Measurements from ENCODE around the gene CAST. TPM values are rescaled to one million over a fixed set of nuclear protein-coding genes. Genes with fewer than 3 reads are reported as not detected.

Gene CAST
- polyA plus RNA-seq, 2 of the 4 experiments (the other 2 are of a cell fraction): 163 to 257 TPM

DNA sequence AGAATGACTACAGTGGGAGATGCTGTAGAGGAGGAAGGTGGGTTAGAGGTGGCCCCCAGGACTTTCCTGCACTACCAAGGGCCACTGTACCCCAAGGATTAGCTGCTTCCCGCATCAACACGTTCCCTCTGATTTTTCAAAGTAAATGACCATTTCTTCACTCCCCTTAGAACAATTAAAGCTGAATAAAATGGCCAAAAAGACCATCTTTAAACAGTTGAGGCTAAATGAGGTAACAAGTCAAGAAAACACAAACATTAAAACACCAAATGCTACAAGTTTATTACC lies 146.3 kb downstream of the CAST start:
- Histone ChIP-seq H3K4me1 (peaks cover 5% of the 10 kb centered on the region), H3K4me3 (peak overlapping the region; percentile 81), H3K9me3 (no peaks in the 10 kb centered on the region), H3K27ac (peak overlapping the region; percentile 99), H3K4me2 (peak overlapping the region; percentile 89)
- no peak for ATAC-seq
- DNase-seq (ENCODE audit: low read depth in 1 of 2, low spot score in 1 of 2): no peak
- no peak for TF ChIP-seq MAFK (IDR thresholded peaks at IDR 0.05; ENCODE audit: partially characterized antibody)
- TF ChIP-seq RFX5 (IDR thresholded peaks at IDR 0.05): no peak
- TF ChIP-seq POLR2AphosphoS2 (conservative IDR thresholded peaks at IDR 0.05; ENCODE audit: low read length): no peak
- TF ChIP-seq EHF (CRISPR knock-in tag; IDR thresholded peaks at IDR 0.05): no peak
- TF ChIP-seq ZSCAN20 (CRISPR knock-in tag; IDR thresholded peaks at IDR 0.05): no peak
- TF ChIP-seq, protein P1, sequence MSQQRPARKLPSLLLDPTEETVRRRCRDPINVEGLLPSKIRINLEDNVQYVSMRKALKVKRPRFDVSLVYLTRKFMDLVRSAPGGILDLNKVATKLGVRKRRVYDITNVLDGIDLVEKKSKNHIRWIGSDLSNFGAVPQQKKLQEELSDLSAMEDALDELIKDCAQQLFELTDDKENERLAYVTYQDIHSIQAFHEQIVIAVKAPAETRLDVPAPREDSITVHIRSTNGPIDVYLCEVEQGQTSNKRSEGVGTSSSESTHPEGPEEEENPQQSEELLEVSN (IDR thresholded peaks at IDR 0.05; ENCODE audit: borderline replicate concordance, low read depth): no peak
- TF ChIP-seq GATA3 (IDR thresholded peaks at IDR 0.05; ENCODE audit: borderline replicate concordance): no peak
- TF ChIP-seq EP300 (IDR thresholded peaks at IDR 0.05): no peak
- TF ChIP-seq, protein P2, sequence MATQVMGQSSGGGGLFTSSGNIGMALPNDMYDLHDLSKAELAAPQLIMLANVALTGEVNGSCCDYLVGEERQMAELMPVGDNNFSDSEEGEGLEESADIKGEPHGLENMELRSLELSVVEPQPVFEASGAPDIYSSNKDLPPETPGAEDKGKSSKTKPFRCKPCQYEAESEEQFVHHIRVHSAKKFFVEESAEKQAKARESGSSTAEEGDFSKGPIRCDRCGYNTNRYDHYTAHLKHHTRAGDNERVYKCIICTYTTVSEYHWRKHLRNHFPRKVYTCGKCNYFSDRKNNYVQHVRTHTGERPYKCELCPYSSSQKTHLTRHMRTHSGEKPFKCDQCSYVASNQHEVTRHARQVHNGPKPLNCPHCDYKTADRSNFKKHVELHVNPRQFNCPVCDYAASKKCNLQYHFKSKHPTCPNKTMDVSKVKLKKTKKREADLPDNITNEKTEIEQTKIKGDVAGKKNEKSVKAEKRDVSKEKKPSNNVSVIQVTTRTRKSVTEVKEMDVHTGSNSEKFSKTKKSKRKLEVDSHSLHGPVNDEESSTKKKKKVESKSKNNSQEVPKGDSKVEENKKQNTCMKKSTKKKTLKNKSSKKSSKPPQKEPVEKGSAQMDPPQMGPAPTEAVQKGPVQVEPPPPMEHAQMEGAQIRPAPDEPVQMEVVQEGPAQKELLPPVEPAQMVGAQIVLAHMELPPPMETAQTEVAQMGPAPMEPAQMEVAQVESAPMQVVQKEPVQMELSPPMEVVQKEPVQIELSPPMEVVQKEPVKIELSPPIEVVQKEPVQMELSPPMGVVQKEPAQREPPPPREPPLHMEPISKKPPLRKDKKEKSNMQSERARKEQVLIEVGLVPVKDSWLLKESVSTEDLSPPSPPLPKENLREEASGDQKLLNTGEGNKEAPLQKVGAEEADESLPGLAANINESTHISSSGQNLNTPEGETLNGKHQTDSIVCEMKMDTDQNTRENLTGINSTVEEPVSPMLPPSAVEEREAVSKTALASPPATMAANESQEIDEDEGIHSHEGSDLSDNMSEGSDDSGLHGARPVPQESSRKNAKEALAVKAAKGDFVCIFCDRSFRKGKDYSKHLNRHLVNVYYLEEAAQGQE (IDR thresholded peaks at IDR 0.05): no peak
- TF ChIP-seq MAZ (IDR thresholded peaks at IDR 0.05; ENCODE audit: borderline replicate concordance, low read depth, low read length): no peak
- TF ChIP-seq, protein P3, sequence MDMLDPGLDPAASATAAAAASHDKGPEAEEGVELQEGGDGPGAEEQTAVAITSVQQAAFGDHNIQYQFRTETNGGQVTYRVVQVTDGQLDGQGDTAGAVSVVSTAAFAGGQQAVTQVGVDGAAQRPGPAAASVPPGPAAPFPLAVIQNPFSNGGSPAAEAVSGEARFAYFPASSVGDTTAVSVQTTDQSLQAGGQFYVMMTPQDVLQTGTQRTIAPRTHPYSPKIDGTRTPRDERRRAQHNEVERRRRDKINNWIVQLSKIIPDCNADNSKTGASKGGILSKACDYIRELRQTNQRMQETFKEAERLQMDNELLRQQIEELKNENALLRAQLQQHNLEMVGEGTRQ (IDR thresholded peaks at IDR 0.05): no peak
- no peak for TF ChIP-seq ESRRA (IDR thresholded peaks at IDR 0.05; ENCODE audit: borderline replicate concordance, low read length)
- 6% methylated on average over 2 of the region's 2 CpGs for WGBS (ENCODE audit: missing lambda C conversion rate)
- no peak for FAIRE-seq
- ChIA-PET POLR2A (interaction anchor here (0.6 to 2.3 kb wide), 19 partner anchors 9 to 408 kb away, joined by 3 to 10 read pairs (median 5); partner anchors contain the start of genes CAST, ERAP2 and LNPEP), CTCF (interaction anchor here (1.0 to 2.1 kb wide), 6 partner anchors 9 to 354 kb away, joined by 3 to 7 read pairs (median 4); no protein-coding TSS in a partner anchor)

DNA sequence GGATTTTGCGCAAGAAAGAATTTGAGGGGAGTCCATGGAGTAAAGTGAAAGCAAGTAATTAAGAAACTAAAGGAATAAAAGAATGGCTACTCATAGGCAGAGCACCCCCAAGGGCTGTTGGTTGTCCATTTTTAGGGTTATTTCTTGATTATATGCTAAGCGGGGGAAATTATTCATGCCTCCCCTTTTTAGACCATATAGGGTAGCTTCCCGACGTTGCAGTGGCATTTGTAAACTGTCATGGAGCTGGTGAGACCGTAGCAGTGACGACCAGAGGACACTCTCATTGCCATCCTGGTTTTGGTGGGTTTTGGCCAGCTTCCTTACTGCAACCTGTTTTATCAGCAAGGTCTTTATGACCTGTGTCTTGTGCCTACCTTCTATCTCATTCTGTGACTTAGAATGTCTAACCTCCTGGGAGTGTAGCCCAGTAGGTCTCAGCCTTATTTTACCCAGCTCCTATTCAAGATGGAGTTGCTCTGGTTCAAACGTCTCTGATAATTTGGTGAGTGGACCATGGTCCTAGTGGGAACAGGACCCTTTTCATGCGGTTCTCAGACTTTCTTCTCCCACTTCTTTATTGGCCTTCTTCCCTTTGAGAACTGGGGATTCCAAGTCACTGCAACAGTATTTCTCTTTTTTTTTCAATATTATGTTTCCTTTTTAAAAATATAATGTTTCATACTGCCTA lies 146.8 kb downstream of the CAST start:
- Histone ChIP-seq H3K9me3 (no peaks in the 10 kb centered on the region), H3K4me2 (peak overlapping the region; percentile 89), H3K27ac (peak overlapping the region; percentile 99), H3K4me1 (peaks cover 5% of the 10 kb centered on the region), H3K4me3 (peak overlapping the region; percentile 81)
- ATAC-seq: no peak
- FAIRE-seq: no peak
- ChIA-PET CTCF (interaction anchor here (1.0 to 2.1 kb wide), 6 partner anchors 9 to 354 kb away, joined by 3 to 7 read pairs (median 4); no protein-coding TSS in a partner anchor), POLR2A (interaction anchor here (0.6 to 2.3 kb wide), 15 partner anchors 9 to 408 kb away, joined by 3 to 10 read pairs (median 5); partner anchors contain the start of genes ERAP2 and LNPEP)
- 75% methylated on average over 8 of the region's 8 CpGs for WGBS (ENCODE audit: missing lambda C conversion rate)
- DNase-seq (ENCODE audit: low read depth in 1 of 2, low spot score in 1 of 2): no peak
- no peak for TF ChIP-seq NPAS2 (CRISPR knock-in tag; IDR thresholded peaks at IDR 0.05; ENCODE audit: borderline replicate concordance)
- no peak for TF ChIP-seq RCOR1 (IDR thresholded peaks at IDR 0.05; ENCODE audit: low read depth, low read length)
- TF ChIP-seq CEBPB (IDR thresholded peaks at IDR 0.05): no peak
- no peak for TF ChIP-seq ZC3H11A (IDR thresholded peaks at IDR 0.05)
- no peak for TF ChIP-seq TP53 (CRISPR knock-in tag; IDR thresholded peaks at IDR 0.05)
- TF ChIP-seq, protein P4, sequence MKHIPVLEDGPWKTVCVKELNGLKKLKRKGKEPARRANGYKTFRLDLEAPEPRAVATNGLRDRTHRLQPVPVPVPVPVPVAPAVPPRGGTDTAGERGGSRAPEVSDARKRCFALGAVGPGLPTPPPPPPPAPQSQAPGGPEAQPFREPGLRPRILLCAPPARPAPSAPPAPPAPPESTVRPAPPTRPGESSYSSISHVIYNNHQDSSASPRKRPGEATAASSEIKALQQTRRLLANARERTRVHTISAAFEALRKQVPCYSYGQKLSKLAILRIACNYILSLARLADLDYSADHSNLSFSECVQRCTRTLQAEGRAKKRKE (CRISPR knock-in tag; IDR thresholded peaks at IDR 0.05; ENCODE audit: low read depth): no peak
- TF ChIP-seq, protein P5, sequence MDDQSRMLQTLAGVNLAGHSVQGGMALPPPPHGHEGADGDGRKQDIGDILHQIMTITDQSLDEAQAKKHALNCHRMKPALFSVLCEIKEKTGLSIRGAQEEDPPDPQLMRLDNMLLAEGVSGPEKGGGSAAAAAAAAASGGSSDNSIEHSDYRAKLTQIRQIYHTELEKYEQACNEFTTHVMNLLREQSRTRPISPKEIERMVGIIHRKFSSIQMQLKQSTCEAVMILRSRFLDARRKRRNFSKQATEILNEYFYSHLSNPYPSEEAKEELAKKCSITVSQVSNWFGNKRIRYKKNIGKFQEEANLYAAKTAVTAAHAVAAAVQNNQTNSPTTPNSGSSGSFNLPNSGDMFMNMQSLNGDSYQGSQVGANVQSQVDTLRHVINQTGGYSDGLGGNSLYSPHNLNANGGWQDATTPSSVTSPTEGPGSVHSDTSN (IDR thresholded peaks at IDR 0.05): no peak
- TF ChIP-seq SREBF2 (IDR thresholded peaks at IDR 0.05): no peak
- no peak for TF ChIP-seq RNF2 (IDR thresholded peaks at IDR 0.05; ENCODE audit: borderline replicate concordance, low read depth)
- TF ChIP-seq KDM5A (IDR thresholded peaks at IDR 0.05): no peak
- TF ChIP-seq, protein P6, sequence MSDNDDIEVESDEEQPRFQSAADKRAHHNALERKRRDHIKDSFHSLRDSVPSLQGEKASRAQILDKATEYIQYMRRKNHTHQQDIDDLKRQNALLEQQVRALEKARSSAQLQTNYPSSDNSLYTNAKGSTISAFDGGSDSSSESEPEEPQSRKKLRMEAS (IDR thresholded peaks at IDR 0.05): no peak
- no peak for TF ChIP-seq FOSL2 (IDR thresholded peaks at IDR 0.05)
- no peak for TF ChIP-seq FOSL2 (CRISPR knock-in tag; IDR thresholded peaks at IDR 0.05)
- TF ChIP-seq, protein P7, sequence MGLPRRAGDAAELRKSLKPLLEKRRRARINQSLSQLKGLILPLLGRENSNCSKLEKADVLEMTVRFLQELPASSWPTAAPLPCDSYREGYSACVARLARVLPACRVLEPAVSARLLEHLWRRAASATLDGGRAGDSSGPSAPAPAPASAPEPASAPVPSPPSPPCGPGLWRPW (IDR thresholded peaks at IDR 0.05): no peak
- TF ChIP-seq ZFP36 (IDR thresholded peaks at IDR 0.05; ENCODE audit: borderline replicate concordance, partially characterized antibody): no peak
- no peak for TF ChIP-seq MAZ (IDR thresholded peaks at IDR 0.05; ENCODE audit: borderline replicate concordance, low read depth, low read length)
- TF ChIP-seq, protein P3 (IDR thresholded peaks at IDR 0.05): no peak
- TF ChIP-seq JUN (IDR thresholded peaks at IDR 0.05): no peak
